Heart left ventricle (tissue), 16 donors: ENCODE measurements around the gene FFAR4. TPM values are rescaled to one million over a fixed set of nuclear protein-coding genes. Genes with fewer than 3 reads are reported as not detected.

Source experiments
- ATAC-seq, 4 donors: fragments of 200-7000 bp; cut with Tn5 transposase; one replicate each; pipeline ENCODE4 v1.9.1; 2020 to 2022; ENCODE audit warnings: moderate library complexity in 4 of 4, mild to moderate bottlenecking in 3 of 4, moderate number of reproducible peaks in 1 of 4
- DNase-seq, 5 donors: peaks; one replicate each; pipeline ENCODE4 v3.0.0-alpha.2; 2020
- H3K27ac ChIP-seq, 12 donors: fragments of 200-600 bp; sonication (generic) in 4 of 12; one replicate each; pipeline versions ENCODE4 v1.5.0 to v1.8.0; 2016 to 2022; ENCODE audit warnings: mild to moderate bottlenecking in 2 of 12
- H3K27me3 ChIP-seq, 9 donors: fragments of 200-600 bp; sonication (generic) in 2 of 9; one replicate each; pipeline versions ENCODE4 v1.5.1 to v1.8.0; 2016 to 2022; ENCODE audit warnings: mild to moderate bottlenecking in 3 of 9
- H3K36me3 ChIP-seq, 9 donors: fragments of 200-600 bp; sonication (generic) in 2 of 9; one replicate each; pipeline versions ENCODE4 v1.5.0 to v1.8.0; 2018 to 2022; ENCODE audit warnings: mild to moderate bottlenecking in 2 of 9
- H3K4me1 ChIP-seq, 12 donors: fragments of 200-600 bp; sonication (generic) in 4 of 12; one replicate each; pipeline versions ENCODE4 v1.5.0 to v1.8.0; 2016 to 2022; ENCODE audit warnings: mild to moderate bottlenecking in 3 of 12
- H3K4me3 ChIP-seq, 12 donors: fragments of 200-600 bp; sonication (generic) in 4 of 12; one replicate each; pipeline versions ENCODE4 v1.5.0 to v1.8.0; 2017 to 2022; ENCODE audit warnings: mild to moderate bottlenecking in 9 of 12, moderate library complexity in 4 of 12
- H3K9me3 ChIP-seq, 12 donors: fragments of 200-600 bp; sonication (generic) in 4 of 12; one replicate each; pipeline versions ENCODE4 v1.5.0 to v1.8.0; 2016 to 2022; ENCODE audit warnings: mild to moderate bottlenecking in 1 of 12
- CTCF ChIP-seq, 12 donors: fragments of 200-600 bp; sonication (generic) in 4 of 12; IDR thresholded peaks; one replicate each; pipeline versions ENCODE4 v1.5.0 to v1.8.0; 2018 to 2022; ENCODE audit warnings: antibody characterized with exemption in 12 of 12, mild to moderate bottlenecking in 5 of 12
- POLR2A ChIP-seq, 2 donors: fragments of 450-650 bp; IDR thresholded peaks; one replicate each; pipeline ENCODE4 v1.6.1; 2017; ENCODE audit warnings: antibody characterized with exemption in 2 of 2, mild to moderate bottlenecking in 2 of 2, moderate library complexity in 2 of 2
- WGBS, 4 donors: extraction: QIAGEN DNeasy Blood & Tissue Kit in 2 of 4; methylation state at CpG; one replicate each; pipeline versions ENCODE4 v1.1.5 to v1.1.7; 2013 to 2018; 5-methylcytosine and 5-hydroxymethylcytosine counted together
- intact Hi-C, 10 donors: fragments of 100-400 bp; cut with DNase I; formaldehyde crosslinking; loops; one replicate each; pipeline versions ENCODE4 v1.11.1 to v1.14.2; 2022
- polyA plus RNA-seq, 2 donors: library from polyadenylated mRNA; stranded (reverse); fragments of 200-250 nt; gene quantifications; one replicate each; pipeline ENCODE4 v1.2.3, GENCODE V29; 2013
- total RNA-seq, 9 donors: library from RNA; depleted of rRNA in 2 of 9; stranded (reverse); fragments of >200 nt in 2 of 9; fragmentation: NEBNext Ultra II Directional in 3 of 9; extraction: Animal tissue kit (Norgen Biotek cat#: 25700) in 3 of 9; gene quantifications; one replicate each; pipeline versions ENCODE4 v1.1.0 to v1.2.4, GENCODE V29; 2016 to 2023
- donor health status: ischemic (EF 13 %, LVEDD 7.1; RV severe dilation, severe dysfunction).
- donor health status: healthy with polysubstance abuse.
- donor health status: DM: no; HTN: yes; CAD: no.
- donor health status: DM: no; HTN: no; CAD: no.
- donor health status: ischemic (EF 25% LVEDD 6.9; RV normal size, moderate dysfunction).
- donor health status: ischemic (EF 25% LVEDD 5.7; RV mildly dilated, moderate dysfunction).
- donor health status: healthy.
- donor health status: DM: yes; HTN: yes; CAD: no.
- donor health status: ischemic (EF 35%, LVEDD 5.7; RV mildly dilated, moderate dysfunction).
- donor health status: nonischemic (EF 11% LVEDD 7.7; RV severe dilation, severe dysfunction).
- donor health status: DM: yes; HTN: yes; CAD: no.
- donor health status: PGD.
- donor health status: ischemic (EF 29% LVEDD 5.4; RV normal size, mild dysfunction).
- donor health status: nonischemic (EF 23%, LVEDD 6.1; RV moderate dilation, normal function).

Gene FFAR4
- total and polyA plus RNA-seq, 11 donors, result 0.06 to 1.7 (median 0.11) TPM; not detected in 4

- no peak for ATAC-seq
- no peak for DNase-seq
- Histone ChIP-seq H3K27ac (no peak overlapping the region), H3K4me3 (no peak overlapping the region), H3K27me3 (no peaks in the 10 kb centered on the region), H3K4me1 (peaks cover 0 to 11% (median 0%) of the 10 kb centered on the region in 12 donors), H3K9me3 (no peaks in the 10 kb centered on the region), H3K36me3 (no peaks in the 10 kb centered on the region)
- intact Hi-C loops, result no loop called here
- 78 to 88% (median 83%) methylated on average over 3 of the region's 3 CpGs for WGBS, 4 donors
- TF ChIP-seq POLR2A (IDR thresholded peaks at IDR 0.05), result no peak
- no peak for TF ChIP-seq CTCF (IDR thresholded peaks at IDR 0.05)
Observed at GRCh38 chr10:93613126-93613525, 46.7 kb downstream of the FFAR4 start.

GRCh38 chr10:93614101-93614825 is 47.8 kb downstream of the FFAR4 start:
- 71 to 83% (median 77%) methylated on average over 7 of the region's 7 CpGs for WGBS, 4 donors

GRCh38 chr10:93615576-93616235 is 49.2 kb downstream of the FFAR4 start:
- intact Hi-C loops, result no loop called here
- peaks cover 0 to 11% (median 0%) of the 10 kb centered on the region in 12 donors for H3K4me1 ChIP-seq
- ATAC-seq (no peak), DNase-seq (no peak)
- WGBS, 4 donors, result 69 to 82% (median 75%) methylated on average over 9 of the region's 9 CpGs
- H3K27me3 ChIP-seq, result no peaks in the 10 kb centered on the region
- peak overlapping the region in 1 of 12 donors; percentile 10 for H3K4me3 ChIP-seq
- no peaks in the 10 kb centered on the region for H3K9me3 ChIP-seq
- H3K36me3 ChIP-seq, result no peaks in the 10 kb centered on the region
- TF ChIP-seq POLR2A (IDR thresholded peaks at IDR 0.05) (no peak), CTCF (IDR thresholded peaks at IDR 0.05) (no peak)
- peak overlapping the region in 1 of 12 donors; percentile 70 for H3K27ac ChIP-seq

More at GRCh38 chr10:93614101-93614825, 47.8 kb downstream of the FFAR4 start:
- no peak overlapping the region for H3K4me3 ChIP-seq
- intact Hi-C loops, result no loop called here
- ATAC-seq (no peak), DNase-seq (no peak)
- peaks cover 0 to 11% (median 0%) of the 10 kb centered on the region in 12 donors for H3K4me1 ChIP-seq
- H3K9me3 ChIP-seq, result no peaks in the 10 kb centered on the region
- no peaks in the 10 kb centered on the region for H3K36me3 ChIP-seq
- TF ChIP-seq CTCF (IDR thresholded peaks at IDR 0.05) (no peak), POLR2A (IDR thresholded peaks at IDR 0.05) (no peak)
- no peak overlapping the region for H3K27ac ChIP-seq
- no peaks in the 10 kb centered on the region for H3K27me3 ChIP-seq

- TF ChIP-seq POLR2A (IDR thresholded peaks at IDR 0.05), result no peak
- no peak for TF ChIP-seq CTCF (IDR thresholded peaks at IDR 0.05)
- H3K27ac ChIP-seq, result no peak overlapping the region
- peaks cover 0 to 11% (median 0%) of the 10 kb centered on the region in 12 donors for H3K4me1 ChIP-seq
- intact Hi-C loops, result no loop called here
- WGBS, 4 donors, result 69 to 83% (median 79%) methylated on average over 7 of the region's 7 CpGs
- H3K9me3 ChIP-seq, result no peaks in the 10 kb centered on the region
- H3K36me3 ChIP-seq, result no peaks in the 10 kb centered on the region
- ATAC-seq (no peak), DNase-seq (no peak)
- peaks cover 0 to 3% (median 0%) of the 10 kb centered on the region in 9 donors for H3K27me3 ChIP-seq
- H3K4me3 ChIP-seq, result no peak overlapping the region
Observed at GRCh38 chr10:93620925-93621324, 54.5 kb downstream of the FFAR4 start.
